Right forelimb (tissue), 1 donor: ENCODE data around the gene NFATC4.
"Not testable (repeated sequence)": the region's sequence is repeated elsewhere in the genome, so short reads cannot be mapped to it uniquely, and the experiment has no call there.

ENCODE experiments used
- DNase-seq: peaks from one replicate; pipeline ENCODE4 v3.0.0-alpha.2; 2018

Gene NFATC4

DNA sequence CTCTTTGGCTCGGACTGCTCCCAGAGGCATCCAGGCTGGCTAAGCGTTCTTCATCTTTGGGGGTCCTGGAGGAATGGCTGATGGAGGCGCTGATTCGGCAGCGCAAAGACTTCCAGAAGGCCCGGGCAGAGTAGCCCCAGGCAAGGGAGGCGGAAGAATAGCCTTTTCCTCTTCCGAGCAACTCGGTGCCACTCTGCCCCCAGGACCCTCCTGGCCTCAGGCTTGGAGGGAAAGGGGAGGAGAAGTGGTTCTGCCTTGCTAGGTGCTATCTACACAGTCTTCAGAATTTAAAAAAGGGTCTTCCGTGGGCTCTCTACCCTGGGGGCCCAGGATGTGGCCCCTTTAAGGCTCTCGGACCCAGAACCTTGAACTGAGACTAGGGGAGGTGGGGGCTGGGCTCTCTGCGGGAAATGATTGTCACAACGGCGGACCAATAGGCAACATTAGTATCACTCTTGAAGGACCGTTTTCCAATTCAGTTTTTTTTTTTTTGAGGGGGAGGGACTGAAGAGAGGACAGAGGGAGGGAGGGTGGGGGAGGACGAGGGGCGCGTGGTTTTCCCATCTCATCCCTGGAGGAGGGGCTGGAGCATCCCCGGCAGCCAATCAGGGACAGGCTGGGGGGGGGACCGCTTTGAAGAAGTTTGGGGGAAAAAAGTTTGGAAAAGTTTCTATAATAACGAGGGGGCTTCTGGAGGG is at the start of gene NFATC4:
TSS of gene NFATC4 (plus strand) at position 671 of the 698 bp plus-strand sequence. CDS start 157 bp downstream, outside the sequence.
- peak; percentile 91 for DNase-seq

DNA sequence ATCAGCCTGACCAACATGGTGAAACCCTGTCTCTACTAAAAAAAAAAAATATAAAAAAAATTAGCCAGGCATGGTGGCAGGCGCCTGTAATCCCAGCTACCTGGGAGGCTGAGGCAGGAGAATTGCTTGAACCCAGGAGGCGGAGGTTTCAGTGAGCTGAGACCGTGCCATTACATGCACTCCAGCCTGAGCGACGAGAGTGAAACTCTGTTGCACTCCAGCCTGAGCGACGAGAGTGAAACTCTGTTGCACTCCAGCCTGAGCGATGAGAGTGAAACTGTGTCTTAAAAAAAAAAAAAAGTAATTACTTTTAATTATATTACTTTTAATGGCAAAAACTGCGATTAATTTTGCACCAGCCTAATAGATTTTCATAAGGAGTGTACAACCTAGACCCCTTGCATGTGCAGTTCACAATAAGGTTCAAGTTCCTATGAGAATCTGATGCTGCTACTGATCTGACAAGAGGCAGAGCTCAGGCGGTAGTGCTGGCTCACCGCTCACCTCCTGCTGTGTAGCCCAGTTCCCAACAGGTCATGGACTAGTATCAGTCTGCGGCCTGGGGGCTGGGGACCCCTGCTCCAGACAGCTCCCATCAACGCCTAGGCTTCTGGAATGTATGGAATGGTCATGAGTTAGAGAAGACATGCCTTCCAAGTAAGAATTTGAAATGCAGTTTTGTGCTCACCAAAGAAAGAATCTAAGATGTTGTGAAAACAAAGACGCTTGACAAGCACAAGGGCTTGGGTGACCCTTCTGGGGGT is 46.6 kb upstream of the NFATC4 start:
- no peak for DNase-seq

DNA sequence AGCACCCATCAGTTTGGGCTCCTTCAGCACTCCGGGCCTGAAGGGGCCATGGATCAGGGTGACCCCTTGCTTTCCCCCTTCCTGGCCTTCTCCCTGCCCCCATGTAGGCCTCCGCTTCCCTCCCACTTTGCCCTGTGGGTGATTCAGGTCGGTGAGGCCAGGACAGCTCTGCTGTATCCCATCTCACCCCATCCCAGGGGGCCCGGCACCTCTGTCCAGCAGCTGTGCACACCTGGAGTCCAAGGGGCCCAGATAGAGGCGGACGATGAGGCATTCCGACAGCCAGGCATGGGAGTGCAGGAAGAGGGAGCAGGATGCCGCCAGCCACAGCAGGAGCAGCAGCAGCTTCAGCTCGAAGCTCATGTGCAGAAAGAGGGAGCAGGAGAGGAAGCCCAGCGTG is 45.3 kb upstream of the NFATC4 start:
- DNase-seq: no peak

DNA sequence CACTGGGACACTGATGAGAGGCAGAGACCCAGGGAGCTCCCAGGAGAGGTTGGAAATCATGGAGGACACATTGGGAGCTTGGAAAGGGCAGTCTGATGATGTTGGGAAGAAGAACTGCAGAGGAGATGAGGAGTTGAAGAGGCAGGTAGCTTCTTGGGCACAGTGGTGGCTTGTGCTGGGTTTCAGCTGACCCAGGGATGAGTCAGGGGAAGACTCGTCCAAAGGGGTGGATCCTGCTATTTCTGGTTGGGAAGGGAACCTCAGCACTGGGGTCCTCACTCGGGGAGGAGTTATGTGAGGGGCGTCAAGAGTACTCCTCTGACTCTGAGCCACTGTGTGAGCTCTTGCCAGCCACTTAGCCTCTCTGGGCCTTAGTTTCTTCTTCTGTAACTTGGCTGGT is 44.6 kb upstream of the NFATC4 start:
- DNase-seq: no peak

DNA sequence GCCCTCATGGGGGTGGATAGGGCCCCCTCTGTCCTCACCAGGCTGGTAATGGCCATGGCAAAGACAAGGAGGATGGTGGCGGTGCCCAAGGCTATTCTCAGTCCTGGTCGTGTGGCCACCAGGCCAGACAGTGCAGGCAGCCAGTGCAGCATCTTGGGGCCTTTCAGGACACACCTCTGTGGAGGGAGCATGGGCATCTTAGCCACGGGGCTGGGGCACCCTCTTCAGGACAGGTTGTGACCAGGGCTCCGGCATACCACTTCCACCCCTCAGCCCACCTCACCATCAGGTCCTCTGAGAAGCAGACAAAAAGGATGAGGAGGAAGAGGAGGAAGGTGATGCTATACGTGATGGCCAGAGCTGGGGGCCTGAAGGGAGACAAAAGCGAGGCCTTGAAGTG is 44.0 kb upstream of the NFATC4 start:
- no peak for DNase-seq

DNA sequence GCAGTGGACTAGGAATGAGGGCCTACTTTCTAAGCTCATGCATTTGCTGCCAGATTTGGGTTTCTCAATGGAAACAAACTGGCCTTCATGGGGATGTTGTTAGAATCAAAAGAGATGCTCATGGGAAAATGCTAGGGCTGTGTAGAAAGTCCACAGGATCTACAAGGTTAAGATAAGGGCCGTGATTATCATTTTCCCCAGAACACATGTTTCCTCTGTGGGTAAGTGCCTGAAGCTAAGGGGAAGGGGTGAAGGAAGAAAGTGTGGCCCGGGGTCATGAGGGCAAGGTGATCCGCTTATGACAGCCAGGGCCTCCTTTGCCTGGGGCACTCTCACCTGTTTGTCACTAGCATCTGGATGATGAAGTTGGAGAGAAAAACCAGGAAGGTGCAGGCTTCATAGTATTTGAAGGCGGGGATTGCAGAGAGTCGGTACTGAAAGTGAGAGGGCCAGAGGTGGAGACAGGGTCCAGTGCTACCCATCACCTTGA is 42.9 kb upstream of the NFATC4 start:
- DNase-seq: no peak

DNA sequence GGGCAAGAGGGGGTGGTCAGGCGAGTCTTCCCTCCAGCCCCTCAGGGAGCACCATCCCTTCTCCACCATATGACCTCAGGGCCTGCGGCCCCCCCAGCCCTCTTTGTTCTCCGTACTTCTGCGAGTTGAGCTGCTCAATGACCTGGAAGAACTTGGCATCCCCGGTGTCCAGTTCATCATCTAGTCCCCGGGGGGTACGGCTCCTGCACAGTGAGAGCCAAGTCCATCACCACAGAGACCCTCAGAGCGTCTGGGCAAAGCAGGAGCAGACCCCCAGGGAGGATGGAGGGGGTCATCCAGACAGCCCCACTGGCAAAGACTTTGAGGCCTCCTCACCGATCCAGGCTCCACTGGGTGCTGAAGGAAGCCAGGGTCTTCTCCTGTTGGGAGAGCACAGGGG is 42.0 kb upstream of the NFATC4 start:
- no peak for DNase-seq

DNA sequence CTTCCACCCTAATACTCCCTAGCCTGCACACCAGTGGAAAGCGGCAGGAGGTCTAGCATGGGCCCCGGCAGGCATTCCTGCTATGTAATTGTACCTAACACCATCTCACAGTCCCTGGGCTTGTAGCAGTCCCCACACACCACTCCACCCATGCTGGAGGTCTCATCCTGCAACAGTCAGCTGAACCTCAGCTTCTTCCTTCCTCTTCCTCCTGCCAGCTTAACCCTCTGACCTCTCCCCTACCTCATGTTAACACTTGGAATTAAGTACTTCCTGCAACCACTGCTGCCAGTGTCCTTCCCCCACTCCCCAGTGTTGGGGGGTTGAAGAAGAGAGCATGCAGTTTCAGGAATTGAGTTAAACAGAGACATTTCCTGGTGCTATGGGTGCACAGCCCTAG is 40.7 kb upstream of the NFATC4 start:
- DNase-seq: no peak

DNA sequence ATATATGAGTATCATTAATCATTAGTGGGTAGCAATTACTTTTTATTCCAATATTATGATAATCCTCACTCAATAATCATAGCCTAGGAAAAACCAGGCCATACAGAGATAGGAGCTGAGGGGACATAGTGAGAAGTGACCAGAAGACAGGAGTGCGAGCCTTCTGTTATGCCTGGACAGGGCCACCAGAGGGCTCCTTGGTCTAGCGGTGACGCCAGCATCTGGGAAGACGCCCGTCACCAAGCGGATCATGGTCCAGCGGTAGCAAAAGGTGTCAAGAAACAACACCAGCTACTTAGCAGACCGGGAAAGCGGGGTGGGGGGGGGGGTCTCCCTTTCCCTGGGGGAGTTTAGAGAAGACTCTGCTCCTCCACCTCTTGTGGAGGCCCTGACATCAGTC is 40.1 kb upstream of the NFATC4 start:
- not testable (repeated sequence) for DNase-seq

DNA sequence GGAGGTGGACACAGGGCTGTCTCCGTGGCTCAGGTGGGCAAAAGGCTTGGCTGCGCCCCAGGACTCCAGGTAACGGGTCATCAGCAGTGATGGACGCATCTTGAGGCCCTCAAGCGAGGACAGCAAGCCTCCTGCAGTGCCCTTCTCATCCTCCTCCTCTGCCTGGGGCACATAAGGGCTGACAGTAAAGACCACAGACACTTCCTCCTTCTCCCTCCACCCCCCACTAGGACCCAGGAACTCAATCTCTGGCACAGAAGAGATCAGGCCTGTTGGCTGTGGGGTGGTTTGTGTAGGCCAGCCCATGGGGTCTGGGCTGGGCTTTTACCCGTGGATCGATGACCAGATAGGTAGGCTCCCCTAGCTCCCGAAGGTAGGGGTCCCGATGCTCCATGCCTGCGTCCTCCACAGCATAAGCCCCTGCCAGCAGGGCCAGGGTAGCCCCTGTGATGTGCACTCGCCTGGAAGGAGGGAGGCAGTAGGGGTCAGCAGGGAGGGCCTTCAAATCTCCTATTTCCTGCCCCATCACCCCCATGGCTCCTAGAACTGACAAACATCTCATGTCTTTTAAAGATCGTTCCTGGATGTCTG is 38.8 kb upstream of the NFATC4 start:
- no peak for DNase-seq

DNA sequence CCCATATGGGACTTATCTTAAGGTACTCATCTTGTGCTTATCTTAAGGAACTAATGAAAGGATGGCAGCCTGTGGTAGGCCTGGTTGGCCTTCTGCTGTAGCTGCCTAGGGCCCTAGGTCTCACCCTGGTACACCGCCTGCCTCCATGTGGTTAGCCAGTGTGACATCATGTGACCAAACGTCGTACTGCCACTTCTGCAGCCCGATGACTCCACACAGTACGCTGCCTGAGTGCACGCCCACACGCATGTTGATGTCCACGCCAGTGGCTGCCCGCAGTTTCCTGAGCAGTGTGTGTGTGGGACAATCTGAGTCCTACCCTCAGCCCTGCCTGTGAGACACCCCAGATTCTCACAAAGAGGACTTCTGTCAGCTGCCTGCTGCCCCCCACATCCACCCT is 38.2 kb upstream of the NFATC4 start:
- no peak for DNase-seq

DNA sequence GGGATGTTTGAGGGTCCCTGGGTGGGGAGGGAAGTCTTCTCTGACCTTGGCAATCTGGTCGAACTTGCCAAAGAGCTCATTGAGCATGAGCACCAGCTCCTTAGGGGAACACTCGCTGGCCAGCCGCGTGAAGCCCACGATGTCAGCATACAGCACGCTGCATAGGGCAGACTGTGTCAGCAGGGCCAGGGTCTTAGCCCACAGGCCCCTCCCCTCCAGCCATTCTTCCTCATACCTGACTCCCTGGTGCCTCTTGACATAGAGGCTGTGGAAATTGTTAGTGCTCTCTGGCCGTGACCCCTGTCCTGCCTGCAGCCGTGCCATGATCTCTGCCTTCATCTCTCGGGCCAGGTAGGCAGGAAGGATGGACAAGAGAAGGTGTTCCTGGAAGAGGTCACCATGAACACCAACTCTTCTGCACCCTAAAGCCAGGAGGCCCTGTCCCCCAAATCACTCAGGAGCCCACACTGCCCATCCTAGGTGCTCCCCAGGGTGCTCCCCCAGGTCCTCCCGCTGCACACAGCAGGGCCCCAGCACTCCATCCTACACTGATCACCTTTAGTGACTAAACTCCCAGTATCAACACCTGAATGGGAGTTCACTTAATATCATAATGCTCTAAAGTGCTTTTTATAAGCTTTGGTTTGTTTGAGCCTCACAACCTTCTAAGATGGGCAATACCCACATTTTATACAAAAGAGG is 36.9 kb upstream of the NFATC4 start:
- no peak for DNase-seq

DNA sequence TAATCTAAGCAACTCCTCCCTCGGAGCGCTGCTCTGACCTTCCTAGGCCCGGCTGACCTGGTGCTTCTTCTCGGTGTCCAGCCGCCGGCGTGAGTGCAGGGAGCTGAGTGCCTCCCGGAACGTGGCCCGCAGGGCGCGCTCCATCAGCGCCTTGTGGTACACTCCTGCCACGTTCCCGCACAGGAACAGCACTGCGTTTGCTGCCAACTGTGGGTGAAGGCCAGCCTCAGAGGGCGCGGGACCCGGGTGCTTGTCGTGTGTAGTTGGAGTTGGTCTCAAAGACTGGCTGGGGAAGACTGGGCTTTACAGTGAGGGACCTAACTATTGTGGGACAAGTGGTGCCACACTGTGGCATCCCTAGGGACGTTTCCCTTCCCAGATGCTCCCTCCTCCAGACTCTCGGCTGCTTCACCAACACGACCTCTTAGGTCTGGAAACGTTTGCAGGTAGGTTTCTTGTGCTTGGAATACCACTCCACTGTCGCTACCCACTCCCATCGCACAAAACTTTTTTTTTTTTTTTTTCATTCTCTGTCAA is 36.2 kb upstream of the NFATC4 start:
- no peak for DNase-seq

DNA sequence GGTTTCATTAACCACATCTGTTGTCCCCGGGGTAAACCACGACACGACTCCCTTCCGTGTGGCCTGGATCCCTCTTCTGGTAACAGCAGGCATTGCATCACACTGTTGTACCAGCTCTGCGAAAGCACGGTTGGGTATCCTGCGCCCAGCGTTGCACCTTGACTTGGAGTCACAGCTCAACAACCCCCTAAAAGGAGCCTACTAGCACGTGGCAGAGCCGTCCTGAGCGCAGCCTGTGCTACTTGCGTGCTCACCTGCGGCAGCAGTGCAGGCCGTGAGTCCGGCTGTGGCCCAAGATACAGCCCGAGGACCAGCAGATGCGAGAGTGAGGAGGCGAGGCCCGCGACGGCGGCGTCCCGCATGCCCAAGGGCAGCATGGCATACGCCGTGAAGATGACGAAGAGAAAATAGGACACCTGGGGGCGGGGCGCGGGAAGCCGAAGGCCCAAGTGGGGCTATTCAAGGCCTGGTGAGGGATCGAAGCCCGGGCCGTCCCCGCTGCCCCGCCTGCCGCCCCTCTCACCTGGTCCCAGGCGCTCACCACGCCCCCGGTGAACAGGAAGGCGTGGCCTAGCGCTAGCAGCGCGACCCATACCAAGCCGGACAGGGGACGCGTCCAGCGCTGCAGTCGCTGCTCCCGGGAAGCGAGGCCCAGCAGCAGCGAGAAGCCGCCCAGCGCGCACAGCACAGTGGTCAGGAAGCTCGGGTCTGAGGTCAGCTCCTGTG is 35.6 kb upstream of the NFATC4 start:
- peak; percentile 68 for DNase-seq

DNA sequence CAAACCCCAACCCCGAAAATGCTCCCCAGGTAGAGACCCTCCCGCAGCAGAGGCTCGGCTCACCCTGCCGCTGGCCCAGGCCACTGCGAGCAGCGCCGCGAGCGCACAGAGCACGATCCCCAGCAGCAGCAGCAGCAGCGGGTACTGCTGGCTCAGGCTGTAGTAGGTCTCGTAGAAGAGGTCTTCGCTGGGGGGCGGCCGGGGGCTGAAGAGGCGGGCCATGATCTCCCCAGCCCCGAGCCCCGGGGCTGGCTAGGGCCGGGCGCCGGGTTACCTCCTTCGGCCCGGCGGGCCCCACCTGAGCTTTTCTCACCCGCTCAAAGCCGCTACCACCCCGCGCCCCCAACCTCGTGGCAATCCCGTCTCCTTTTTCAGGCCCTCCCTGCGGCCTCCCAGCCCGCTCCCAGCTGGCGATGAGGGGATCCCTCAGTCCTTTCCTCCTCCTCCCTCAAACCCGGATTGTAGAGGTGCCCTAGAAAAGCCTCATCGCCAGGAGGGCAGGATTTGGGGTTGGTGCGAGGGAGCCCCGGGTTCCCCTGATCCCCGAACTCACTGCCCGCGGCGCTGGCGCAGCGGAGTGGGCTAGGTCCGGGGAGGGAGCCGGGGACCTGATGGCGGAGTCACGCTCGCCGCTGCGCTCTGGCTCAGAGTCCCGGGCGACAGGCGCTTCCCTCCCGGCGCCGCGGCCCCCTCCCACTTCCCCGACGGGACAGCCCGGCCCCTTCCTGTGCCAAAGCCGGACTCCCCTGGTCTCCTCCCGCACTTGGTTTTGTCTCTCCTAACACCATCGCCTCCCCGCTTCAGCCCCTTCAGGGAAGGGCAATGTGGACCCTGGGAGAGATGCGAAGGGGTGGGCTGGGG is 33.3 kb upstream of the NFATC4 start, which contains the start of gene ADCY4:
TSS of gene ADCY4 (minus strand) at position 641 of the 861 bp plus-strand sequence. CDS start at position 222, 419 bp downstream.
- DNase-seq: no peak

DNA sequence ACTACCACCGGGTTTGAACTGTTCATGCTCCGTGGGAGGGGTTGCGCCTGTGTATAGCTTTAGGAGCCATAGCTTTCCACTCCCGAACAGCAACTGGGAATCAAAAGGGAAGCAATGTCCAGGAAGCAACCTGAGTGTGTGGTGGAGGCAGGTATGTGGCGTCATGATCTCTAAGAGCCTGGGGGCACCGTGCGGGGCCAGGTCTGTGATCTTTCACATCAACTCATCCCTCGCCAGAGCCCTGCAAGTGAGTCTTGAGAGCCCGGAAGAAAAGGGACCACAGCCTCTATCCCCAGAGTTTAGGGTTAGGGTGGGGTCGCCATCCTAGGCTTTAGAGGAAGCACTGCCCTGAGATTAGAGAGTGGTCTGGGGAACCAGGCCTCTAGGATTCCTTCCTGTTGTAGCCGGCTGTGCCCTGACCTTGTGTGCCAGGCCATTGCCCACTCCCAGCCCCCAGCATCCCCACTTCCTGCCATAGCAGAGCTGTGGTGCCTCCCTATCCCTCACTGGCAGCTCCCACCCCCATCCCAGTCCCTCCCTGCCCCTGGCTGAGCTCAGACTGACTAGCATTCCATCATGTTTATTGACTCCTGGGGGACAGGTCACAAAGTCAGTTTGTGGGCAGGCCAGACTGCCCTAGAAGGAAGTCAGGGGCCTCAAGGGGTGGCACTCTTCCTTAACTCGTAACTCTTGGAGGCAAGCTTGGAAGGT is 32.4 kb upstream of the NFATC4 start:
- no peak for DNase-seq

DNA sequence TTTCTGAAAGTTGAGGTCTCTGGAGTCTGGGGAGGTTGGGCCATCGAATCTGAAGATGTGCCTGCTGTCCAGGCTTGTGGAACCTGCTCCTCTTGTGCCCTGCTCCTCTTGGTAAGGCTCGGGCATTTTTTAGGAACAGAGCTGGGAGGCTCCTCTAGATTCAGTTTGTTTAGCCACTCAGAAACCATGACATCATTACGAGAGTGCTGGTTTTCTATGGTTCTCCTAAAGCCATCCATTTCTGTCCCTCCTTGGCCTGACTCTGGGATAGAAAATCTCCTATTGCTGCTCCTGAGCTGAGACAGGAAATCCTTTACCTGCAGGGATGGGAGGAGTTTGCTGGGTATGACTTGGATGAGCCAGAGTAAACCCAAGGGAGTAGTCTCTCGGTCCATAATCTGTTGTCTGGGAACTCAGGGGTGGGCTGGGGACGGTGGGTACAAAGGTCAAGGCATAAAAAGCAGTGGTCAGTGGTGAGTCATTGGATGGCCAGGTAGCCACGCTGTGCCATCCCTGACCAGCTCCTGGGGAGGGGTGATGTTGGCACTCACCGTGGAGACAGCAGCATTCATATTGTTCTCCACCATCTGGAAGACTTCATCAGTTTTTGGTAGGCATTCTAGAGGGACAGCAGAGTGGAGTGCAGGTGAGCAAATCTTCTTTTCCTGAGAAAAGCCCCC is 30.7 kb upstream of the NFATC4 start:
- no peak for DNase-seq

DNA sequence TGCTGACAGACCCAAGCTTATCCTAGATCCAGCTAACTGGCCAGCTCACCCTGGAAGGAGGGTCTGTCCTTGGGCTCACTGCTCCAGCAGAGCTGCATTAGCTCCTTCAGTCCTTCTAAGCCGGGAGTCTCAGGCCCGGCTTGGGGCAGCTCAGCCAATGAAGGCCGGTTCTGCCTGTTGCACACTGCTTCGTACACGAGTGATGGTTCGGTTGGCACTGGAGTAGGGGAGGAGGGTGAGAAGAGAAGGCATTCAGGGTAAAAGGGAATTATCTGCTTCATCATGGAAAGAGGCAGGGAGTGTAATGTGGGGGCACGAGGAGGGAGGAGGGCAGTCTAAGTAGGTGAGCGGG is 30.2 kb upstream of the NFATC4 start:
- no peak for DNase-seq

DNA sequence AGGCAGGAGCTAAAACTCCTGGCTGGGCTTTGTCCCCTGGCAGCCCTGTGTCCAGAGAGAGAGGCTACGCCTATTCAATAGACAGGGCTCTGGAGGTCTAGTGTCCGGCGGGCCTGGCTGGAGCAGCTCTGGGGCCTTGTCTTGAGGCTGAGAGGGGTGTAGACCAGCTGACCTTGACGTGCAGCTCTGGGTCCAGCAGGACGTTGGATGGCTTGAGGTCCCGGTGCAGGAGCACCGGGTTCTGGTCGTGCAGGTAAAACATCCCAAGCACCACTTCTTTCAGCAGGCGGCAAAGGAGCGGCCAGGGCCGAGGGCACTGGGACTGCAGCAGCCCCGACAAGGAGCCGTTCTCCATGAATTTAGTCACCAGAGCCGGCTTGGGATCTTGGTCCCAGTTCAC is 29.1 kb upstream of the NFATC4 start:
- DNase-seq: no peak
